Chondrocyte (in vitro differentiated cells): ENCODE data around the gene TEX50. TPM values are rescaled to one million over a fixed set of nuclear protein-coding genes. Genes with fewer than 3 reads are reported as not detected.
A peak's percentile ranks its signal among the peaks of the same experiment; 100 is the strongest.

Experiments used
- DNase-seq: peaks from one replicate; pipeline ENCODE4 v3.0.0; 2021; ENCODE audit warnings: mixed read lengths, low spot score
- H3K27ac Mint-ChIP-seq: one replicate; pipeline ENCODE4 v1.8.0; 2021; ENCODE audit warnings: mild to moderate bottlenecking, moderate library complexity, mixed read lengths; ENCODE audit not compliant: unreplicated experiment
- H3K27me3 Mint-ChIP-seq: 2 replicates; pipeline ENCODE4 v1.8.0; 2021; ENCODE audit warnings: low read depth, mixed read lengths
- H3K36me3 Mint-ChIP-seq: 2 replicates; pipeline ENCODE4 v1.8.0; 2021; ENCODE audit warnings: low read depth, mixed read lengths
- H3K4me1 Mint-ChIP-seq: 2 replicates; pipeline ENCODE4 v1.8.0; 2021; ENCODE audit warnings: low read depth, mild to moderate bottlenecking, mixed read lengths
- H3K4me3 Mint-ChIP-seq: one replicate; pipeline ENCODE4 v1.8.0; 2021; ENCODE audit warnings: mild to moderate bottlenecking, moderate library complexity, mixed read lengths; ENCODE audit not compliant: unreplicated experiment
- H3K9me3 Mint-ChIP-seq: 2 replicates; pipeline ENCODE4 v1.8.0; 2021; ENCODE audit warnings: low read depth, mixed read lengths
- total RNA-seq: library from RNA; stranded (reverse); gene quantifications from 3 replicates; pipeline ENCODE4 v1.2.1, GENCODE V29; 2021
- TF ChIP-seq, protein P1 (sequence below): fragments of 200-600 bp; sonication (generic); IDR thresholded peaks from 2 replicates; pipeline ENCODE4 v1.5.0; 2021; ENCODE audit warnings: antibody characterized with exemption, mild to moderate bottlenecking, moderate library complexity

TEX50 gene
- total RNA-seq, 1 donor from 2014 or later: not detected

DNA sequence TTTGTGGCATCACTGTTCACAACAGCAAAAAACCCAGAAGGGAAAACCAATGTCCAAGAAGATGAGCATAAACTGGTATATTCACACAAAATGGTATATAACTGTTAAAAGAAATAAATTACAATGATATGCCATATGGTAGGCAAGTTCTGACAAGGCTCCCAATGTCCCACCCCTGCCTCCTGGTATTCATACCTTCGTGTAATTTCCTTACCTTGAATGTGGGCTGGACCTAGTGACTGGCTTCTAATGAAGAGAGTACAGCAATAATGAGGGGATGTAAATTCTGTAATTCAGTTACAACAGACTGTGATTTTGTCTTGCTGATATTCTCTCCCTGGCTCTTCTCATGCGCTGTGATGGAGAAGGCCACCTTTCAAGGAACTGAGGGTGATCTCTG, 25.2 kb downstream of the TEX50 start:
- TF ChIP-seq, protein P1, sequence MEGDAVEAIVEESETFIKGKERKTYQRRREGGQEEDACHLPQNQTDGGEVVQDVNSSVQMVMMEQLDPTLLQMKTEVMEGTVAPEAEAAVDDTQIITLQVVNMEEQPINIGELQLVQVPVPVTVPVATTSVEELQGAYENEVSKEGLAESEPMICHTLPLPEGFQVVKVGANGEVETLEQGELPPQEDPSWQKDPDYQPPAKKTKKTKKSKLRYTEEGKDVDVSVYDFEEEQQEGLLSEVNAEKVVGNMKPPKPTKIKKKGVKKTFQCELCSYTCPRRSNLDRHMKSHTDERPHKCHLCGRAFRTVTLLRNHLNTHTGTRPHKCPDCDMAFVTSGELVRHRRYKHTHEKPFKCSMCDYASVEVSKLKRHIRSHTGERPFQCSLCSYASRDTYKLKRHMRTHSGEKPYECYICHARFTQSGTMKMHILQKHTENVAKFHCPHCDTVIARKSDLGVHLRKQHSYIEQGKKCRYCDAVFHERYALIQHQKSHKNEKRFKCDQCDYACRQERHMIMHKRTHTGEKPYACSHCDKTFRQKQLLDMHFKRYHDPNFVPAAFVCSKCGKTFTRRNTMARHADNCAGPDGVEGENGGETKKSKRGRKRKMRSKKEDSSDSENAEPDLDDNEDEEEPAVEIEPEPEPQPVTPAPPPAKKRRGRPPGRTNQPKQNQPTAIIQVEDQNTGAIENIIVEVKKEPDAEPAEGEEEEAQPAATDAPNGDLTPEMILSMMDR: no peak
- Mint-ChIP-seq H3K4me3 (no peak overlapping the region), H3K27ac (no peak overlapping the region), H3K36me3 (peaks cover 1% of the 10 kb centered on the region), H3K9me3 (peaks cover 16% of the 10 kb centered on the region), H3K4me1 (no peaks in the 10 kb centered on the region), H3K27me3 (no peaks in the 10 kb centered on the region)
- no peak for DNase-seq

DNA sequence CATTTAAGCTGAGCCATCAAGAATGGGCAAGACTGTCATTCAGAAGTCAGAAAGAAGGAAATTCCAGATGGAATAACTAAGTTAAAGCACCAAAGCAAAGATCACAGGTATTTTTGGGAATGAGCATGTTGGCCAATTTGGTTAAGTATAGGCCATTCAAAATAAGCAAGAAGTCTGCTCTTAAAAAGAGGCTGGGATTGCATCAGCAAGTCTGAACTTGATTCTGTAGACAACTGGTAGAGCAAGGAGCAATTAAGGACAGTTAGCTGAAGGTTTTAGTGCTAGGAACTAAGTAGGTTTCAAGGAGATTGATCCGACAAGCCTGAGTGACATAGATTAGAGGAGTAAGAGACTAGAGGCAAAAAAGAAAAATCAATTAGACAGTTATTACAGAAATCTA, 26.1 kb downstream of the TEX50 start:
- DNase-seq: no peak
- Mint-ChIP-seq H3K27me3 (no peaks in the 10 kb centered on the region), H3K27ac (peak overlapping the region; percentile 8), H3K4me3 (no peak overlapping the region), H3K36me3 (peaks cover 1% of the 10 kb centered on the region), H3K9me3 (peaks cover 12% of the 10 kb centered on the region), H3K4me1 (no peaks in the 10 kb centered on the region)
- TF ChIP-seq, protein P1: no peak

DNA sequence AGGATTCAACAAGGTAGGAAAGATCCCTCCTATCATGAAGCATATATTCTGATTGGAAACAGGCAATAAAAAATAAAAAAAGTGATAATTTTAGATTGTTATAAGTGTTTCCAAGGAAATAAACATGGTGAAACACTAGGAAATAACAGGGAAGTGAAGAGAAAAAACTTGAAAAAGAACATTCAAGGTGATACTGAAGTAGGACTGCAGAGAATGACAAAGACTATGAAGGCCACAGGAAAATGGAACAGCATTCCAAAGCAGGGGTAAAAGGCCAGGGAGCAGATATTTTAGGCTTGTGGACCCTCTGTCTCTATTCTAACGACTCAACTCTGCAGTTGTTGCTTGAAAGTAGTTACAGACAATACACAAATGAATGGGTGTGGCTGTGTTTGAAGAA, 26.6 kb downstream of the TEX50 start:
- TF ChIP-seq, protein P1: no peak
- no peaks in the 10 kb centered on the region for H3K4me1 Mint-ChIP-seq
- no peak overlapping the region for H3K4me3 Mint-ChIP-seq
- no peaks in the 10 kb centered on the region for H3K27me3 Mint-ChIP-seq
- no peak for DNase-seq
- H3K36me3 Mint-ChIP-seq: peaks cover 1% of the 10 kb centered on the region
- H3K27ac Mint-ChIP-seq: no peak overlapping the region
- peaks cover 11% of the 10 kb centered on the region for H3K9me3 Mint-ChIP-seq

DNA sequence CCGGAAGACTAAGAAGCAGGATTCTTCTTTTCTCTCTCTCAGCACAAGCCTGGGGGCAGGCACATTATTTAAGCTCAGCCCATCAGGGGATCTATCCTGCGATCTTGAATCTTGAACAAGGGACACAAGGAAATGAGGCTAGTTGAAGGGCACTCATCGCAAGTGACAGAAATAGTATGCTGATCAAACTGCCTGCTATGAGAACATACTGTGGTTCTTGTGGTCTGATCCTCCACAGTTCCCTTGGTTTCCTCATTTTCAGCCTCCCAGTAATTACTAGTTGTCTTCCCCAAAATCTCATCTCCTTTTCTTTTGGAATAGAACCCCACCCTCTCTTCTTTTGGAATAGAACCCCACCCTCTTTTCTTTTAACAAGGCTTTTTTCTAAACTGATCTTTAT, 28.0 kb downstream of the TEX50 start:
- peak overlapping the region; percentile 74 for H3K27ac Mint-ChIP-seq
- peaks cover 1% of the 10 kb centered on the region for H3K36me3 Mint-ChIP-seq
- no peak overlapping the region for H3K4me3 Mint-ChIP-seq
- H3K9me3 Mint-ChIP-seq: peaks cover 11% of the 10 kb centered on the region
- no peaks in the 10 kb centered on the region for H3K4me1 Mint-ChIP-seq
- DNase-seq: no peak
- H3K27me3 Mint-ChIP-seq: no peaks in the 10 kb centered on the region
- TF ChIP-seq, protein P1: no peak

DNA sequence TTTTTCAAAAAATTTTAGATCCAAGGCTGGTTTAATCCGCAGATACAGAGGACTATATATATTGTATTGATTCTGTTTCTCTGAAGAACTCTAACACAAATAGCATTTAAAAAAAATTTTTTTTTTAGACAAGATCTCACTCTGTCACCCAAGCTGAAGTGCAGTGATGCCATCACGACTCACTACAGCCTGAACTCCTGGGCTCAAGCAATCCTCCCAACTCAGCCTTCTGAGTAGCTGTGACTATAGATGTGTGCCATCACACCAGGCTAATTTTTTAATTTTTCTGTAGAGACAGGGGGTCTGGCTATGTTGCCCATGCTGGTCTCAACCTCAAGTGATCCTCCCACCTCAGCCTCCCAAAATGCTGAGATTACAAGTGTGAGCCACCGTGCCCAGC, 31.5 kb downstream of the TEX50 start:
- TF ChIP-seq, protein P1: no peak
- Mint-ChIP-seq H3K9me3 (peaks cover 3% of the 10 kb centered on the region), H3K4me3 (no peak overlapping the region), H3K4me1 (no peaks in the 10 kb centered on the region), H3K36me3 (no peaks in the 10 kb centered on the region), H3K27ac (no peak overlapping the region), H3K27me3 (no peaks in the 10 kb centered on the region)
- DNase-seq: no peak
